PFSK-1 (cell line): ENCODE measurements around the gene OR1N1.

Experiments used
- POLR2AphosphoS5 ChIP-seq: IDR thresholded peaks from 2 replicates; pipeline ENCODE4 v1.6.1; 2012; ENCODE audit warnings: low read depth, mild to moderate bottlenecking, control low read depth, low read length, moderate library complexity
- SIN3A ChIP-seq: IDR thresholded peaks from 2 replicates; pipeline ENCODE4 v1.6.1; 2012; ENCODE audit warnings: mild to moderate bottlenecking, low read length, moderate library complexity, borderline replicate concordance; ENCODE audit not compliant: insufficient read depth

DNA sequence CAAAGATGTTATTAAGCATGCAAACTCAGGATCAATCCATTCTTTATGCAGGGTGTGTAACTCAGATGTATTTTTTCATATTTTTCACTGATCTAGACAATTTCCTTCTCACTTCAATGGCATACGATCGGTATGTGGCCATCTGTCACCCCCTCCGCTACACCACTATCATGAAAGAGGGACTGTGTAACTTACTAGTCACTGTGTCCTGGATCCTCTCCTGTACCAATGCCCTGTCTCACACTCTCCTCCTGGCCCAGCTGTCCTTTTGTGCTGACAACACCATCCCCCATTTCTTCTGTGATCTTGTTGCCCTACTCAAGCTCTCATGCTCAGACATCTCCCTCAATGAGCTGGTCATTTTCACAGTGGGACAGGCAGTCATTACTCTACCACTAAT lies 7.7 kb downstream of the OR1N1 start:
- TF ChIP-seq POLR2AphosphoS5 (no peak), SIN3A (no peak)
